Stimulated activated CD4-positive, alpha-beta T cell treated with anti-CD3 and anti-CD28 coated beads, Interleukin-4, amount 100 ng/mL, for 4 hours (primary cell): ENCODE measurements around the gene P2RX7.
"Not testable (repeated sequence)": the region's sequence is repeated elsewhere in the genome, so short reads cannot be mapped to it uniquely, and the experiment has no call there.

Experiments
- DNase-seq, 2 experiments: peaks; one replicate each; pipeline ENCODE4 v3.0.0-alpha.2; 2020

P2RX7 gene

GRCh38 chr12:121138284-121138683 lies 5.6 kb downstream of the P2RX7 start:
- DNase-seq, result no peak

- no peak for DNase-seq
Observed at GRCh38 chr12:121139286-121139685, 6.6 kb downstream of the P2RX7 start.

- no peak for DNase-seq
Observed at GRCh38 chr12:121142171-121142950, 9.7 kb downstream of the P2RX7 start.

GRCh38 chr12:121144416-121144914 lies 11.8 kb downstream of the P2RX7 start:
- no peak for DNase-seq

- peak; percentile 16 to 39 for DNase-seq
Observed at GRCh38 chr12:121145221-121145620, 12.5 kb downstream of the P2RX7 start.

GRCh38 chr12:121149289-121149688 lies 16.6 kb downstream of the P2RX7 start:
- not testable (repeated sequence) for DNase-seq

GRCh38 chr12:121154793-121155375 lies 22.2 kb downstream of the P2RX7 start:
- DNase-seq, result no peak

- no peak for DNase-seq
Observed at GRCh38 chr12:121156365-121156764, 23.7 kb downstream of the P2RX7 start.

GRCh38 chr12:121158085-121158484 lies 25.4 kb downstream of the P2RX7 start:
- DNase-seq, result no peak

GRCh38 chr12:121158728-121159351 lies 26.2 kb downstream of the P2RX7 start:
- DNase-seq, result not testable (repeated sequence)

GRCh38 chr12:121159467-121160307 lies 27.0 kb downstream of the P2RX7 start:
- no peak for DNase-seq

GRCh38 chr12:121162384-121162783 lies 29.7 kb downstream of the P2RX7 start:
- no peak for DNase-seq

- no peak for DNase-seq
Observed at GRCh38 chr12:121162985-121163384, 30.3 kb downstream of the P2RX7 start.

GRCh38 chr12:121164839-121165238 lies 32.2 kb downstream of the P2RX7 start:
- DNase-seq, result not testable (repeated sequence)

GRCh38 chr12:121165316-121165715 lies 32.6 kb downstream of the P2RX7 start:
- no peak for DNase-seq

GRCh38 chr12:121166356-121166755 lies 33.7 kb downstream of the P2RX7 start:
- DNase-seq, result no peak

GRCh38 chr12:121167232-121167820 lies 34.6 kb downstream of the P2RX7 start:
- no peak for DNase-seq

GRCh38 chr12:121167951-121168350 lies 35.3 kb downstream of the P2RX7 start:
- DNase-seq, result no peak

- DNase-seq, result no peak
Observed at GRCh38 chr12:121170151-121170550, 37.5 kb downstream of the P2RX7 start.

- no peak for DNase-seq
Observed at GRCh38 chr12:121170611-121171260, 38.1 kb downstream of the P2RX7 start.

GRCh38 chr12:121172145-121172544 lies 39.5 kb downstream of the P2RX7 start:
- DNase-seq, result no peak
